ENCODE results near the gene C2orf49.

- TF ChIP-seq CTCF (IDR thresholded peaks at IDR 0.05) (no peak), POLR2A (IDR thresholded peaks at IDR 0.05) (no peak)
These were observed 37.7 kb downstream of the C2orf49 start for GRCh38 chr2:105375001-105375561.
